ENCODE data around the gene BAG3.
"Not testable (repeated sequence)": the region's sequence is repeated elsewhere in the genome, so short reads cannot be mapped to it uniquely, and the experiment has no call there.

Gene BAG3

DNA sequence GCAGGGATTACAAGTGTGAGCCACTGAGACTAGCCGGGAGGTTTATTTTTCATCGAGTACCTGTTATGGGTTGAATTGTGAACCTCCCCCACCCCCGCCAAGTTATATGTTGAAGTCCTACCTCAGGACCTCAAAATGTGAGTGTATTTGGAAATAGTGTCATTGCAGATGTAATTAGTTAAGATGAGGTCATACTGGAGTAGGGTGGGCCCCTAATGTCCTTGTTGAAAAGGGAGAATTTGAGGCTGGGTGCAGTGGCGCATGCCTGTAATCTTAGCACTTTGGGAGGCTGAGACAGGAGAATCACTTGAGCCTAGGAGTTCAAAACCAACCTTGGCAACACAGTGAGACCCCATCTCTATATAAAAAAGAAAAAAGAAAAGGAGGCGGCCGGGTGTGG lies 10.8 kb upstream of the BAG3 start:
- DNase-seq (ENCODE audit: low read depth in 1 of 2, low spot score in 1 of 2): no peak

- DNase-seq (ENCODE audit: low read depth in 1 of 2, low spot score in 1 of 2): no peak
Measured at GRCh38 chr10:119640875-119641526, 10.2 kb upstream of the BAG3 start.

DNA sequence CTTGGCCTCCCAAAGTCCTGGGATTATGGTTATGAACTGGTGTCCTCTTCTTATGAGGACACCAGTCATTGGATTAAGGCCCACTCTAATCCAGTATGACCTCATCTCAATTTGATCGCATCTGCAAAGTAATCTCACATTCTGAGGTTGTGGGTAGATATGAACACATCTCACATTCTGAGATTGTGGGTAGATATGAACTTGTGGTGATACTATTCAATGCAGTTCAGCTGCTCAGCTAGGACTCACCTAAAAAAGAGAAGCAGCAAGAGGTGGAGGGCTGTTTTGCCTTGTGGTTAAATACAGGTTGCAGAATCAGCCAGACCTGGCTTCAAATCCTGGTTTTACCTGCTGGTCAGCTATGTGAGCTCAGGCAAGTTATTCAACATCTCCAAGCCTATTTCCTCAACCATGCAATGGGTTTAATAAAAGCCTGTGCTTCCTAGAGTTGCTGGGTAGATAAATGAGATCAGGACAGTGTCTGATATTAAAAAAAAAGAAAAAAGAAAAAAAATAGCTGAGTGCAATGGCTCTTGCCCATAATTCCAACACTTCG lies 8.5 kb upstream of the BAG3 start:
- no peak for DNase-seq (ENCODE audit: low read depth in 1 of 2, low spot score in 1 of 2)

- no peak for DNase-seq (ENCODE audit: low read depth in 1 of 2, low spot score in 1 of 2)
Measured at GRCh38 chr10:119643306-119644204, 7.6 kb upstream of the BAG3 start.

GRCh38 chr10:119644205-119644814 lies 6.9 kb upstream of the BAG3 start:
- no peak for DNase-seq (ENCODE audit: low read depth in 1 of 2, low spot score in 1 of 2)

DNA sequence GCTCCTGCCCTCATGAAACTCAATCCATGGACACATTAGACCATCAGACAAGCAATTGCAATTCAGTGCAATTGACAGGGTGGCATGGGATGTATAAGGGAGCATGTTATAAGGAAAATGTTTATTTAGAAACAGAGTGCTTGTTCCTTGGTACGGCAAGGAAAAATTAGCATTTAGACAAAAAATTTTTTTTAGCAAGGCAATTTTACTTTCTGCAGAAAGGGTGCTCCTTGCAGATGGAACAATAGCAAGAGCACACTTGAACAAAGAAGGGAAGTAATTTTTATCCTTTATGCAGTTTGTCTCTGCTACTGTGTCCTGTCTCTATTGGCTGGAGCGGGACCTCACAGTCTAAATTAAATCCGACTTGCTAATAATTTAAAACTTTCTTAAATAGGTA lies 6.2 kb upstream of the BAG3 start:
- no peak for DNase-seq (ENCODE audit: low read depth in 1 of 2, low spot score in 1 of 2)

DNA sequence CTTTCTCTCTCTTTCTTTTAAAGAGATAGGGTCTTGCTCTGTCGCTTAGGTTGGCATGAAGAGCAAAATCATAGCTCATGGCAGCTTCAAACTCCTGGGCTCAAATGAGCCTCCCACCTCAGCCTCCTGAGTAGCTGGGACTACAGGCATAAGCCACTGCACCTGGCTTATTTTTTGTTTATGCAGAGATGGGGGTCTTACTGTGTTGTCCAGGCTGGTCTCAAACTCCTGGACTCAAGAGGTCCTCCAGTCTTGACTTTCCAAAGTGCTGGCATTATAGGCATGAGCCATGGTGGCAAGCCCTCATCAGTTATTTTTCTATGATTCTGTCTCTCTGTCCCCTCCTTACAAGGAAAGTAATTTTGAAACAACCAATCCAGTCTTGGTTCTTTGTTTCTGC lies 1.1 kb upstream of the BAG3 start:
- no peak for DNase-seq (ENCODE audit: low read depth in 1 of 2, low spot score in 1 of 2)

DNA sequence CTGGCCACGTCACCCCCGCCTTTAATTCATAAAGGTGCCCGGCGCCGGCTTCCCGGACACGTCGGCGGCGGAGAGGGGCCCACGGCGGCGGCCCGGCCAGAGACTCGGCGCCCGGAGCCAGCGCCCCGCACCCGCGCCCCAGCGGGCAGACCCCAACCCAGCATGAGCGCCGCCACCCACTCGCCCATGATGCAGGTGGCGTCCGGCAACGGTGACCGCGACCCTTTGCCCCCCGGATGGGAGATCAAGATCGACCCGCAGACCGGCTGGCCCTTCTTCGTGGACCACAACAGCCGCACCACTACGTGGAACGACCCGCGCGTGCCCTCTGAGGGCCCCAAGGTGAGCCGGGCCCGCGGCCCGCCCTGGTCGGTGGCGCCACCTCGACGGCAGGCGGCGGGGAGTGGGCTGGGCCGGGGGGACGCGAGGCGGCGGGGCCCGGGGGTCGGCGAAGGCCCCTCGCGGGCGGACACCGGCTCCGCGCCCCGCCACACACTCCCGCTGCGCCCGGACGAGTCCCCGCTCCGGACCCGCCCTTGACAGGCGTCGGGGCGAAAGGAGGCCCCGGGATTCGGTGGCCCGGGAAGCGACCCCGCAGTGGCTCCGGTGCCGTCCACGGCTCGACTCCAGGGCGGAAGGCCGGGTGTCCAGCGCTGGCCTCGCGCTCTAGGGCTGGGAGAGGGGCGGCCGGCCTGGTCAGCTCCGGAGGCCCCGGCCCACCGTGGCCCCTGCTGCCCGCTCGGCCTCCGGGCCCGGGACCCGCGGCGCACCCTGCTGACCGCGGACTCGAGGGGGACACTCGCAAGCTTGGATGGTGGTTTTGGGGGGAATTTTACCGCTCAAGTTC lies 557 bp downstream of the BAG3 start:
- no peak for DNase-seq (ENCODE audit: low read depth in 1 of 2, low spot score in 1 of 2)

- DNase-seq (ENCODE audit: low read depth in 1 of 2, low spot score in 1 of 2): no peak
Measured at GRCh38 chr10:119652361-119652730, 1.2 kb downstream of the BAG3 start.

DNA sequence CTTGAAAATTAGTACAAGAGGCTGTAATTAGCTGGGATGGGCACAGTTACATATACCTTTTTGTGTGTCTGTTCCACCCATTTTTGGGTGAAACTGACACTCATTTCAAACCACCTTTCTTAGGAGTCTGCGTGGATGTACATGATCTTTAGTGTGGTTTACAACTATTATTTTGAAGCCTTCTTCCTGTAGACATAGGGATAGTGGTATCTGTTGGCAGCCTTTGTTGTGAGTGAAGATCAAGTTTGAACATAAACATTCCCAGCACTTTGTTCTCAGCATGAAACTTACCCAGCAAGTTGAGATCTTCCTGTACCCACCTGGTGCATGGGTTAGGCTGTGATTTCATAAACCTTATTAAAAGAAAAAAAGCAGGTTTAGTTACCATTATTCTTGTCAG lies 2.0 kb downstream of the BAG3 start:
- DNase-seq (ENCODE audit: low read depth in 1 of 2, low spot score in 1 of 2): no peak

DNA sequence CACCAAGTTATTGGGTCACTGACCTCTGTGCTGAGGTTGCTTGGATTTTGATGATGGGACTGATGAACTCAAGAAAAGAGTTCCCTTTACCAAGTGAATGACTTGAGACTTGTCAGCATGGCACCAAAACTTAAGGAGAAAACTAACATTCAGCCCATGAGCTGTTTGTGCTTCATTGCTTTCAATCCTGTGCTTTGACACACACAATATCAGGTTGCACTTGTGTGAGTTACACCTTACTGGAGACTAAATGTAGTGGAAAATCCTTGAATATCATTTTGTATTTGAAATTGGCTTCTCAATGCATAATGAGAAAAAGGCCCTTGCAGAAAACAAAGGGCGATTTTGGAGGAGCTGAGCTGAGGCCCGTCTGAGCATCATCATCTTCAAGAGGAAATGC lies 2.7 kb downstream of the BAG3 start:
- no peak for DNase-seq (ENCODE audit: low read depth in 1 of 2, low spot score in 1 of 2)

- no peak for DNase-seq (ENCODE audit: low read depth in 1 of 2, low spot score in 1 of 2)
Measured at GRCh38 chr10:119654540-119654939, 3.4 kb downstream of the BAG3 start.

- DNase-seq (ENCODE audit: low read depth in 1 of 2, low spot score in 1 of 2): peak; percentile 13 to 22
Measured at GRCh38 chr10:119655566-119656001, 4.4 kb downstream of the BAG3 start.

DNA sequence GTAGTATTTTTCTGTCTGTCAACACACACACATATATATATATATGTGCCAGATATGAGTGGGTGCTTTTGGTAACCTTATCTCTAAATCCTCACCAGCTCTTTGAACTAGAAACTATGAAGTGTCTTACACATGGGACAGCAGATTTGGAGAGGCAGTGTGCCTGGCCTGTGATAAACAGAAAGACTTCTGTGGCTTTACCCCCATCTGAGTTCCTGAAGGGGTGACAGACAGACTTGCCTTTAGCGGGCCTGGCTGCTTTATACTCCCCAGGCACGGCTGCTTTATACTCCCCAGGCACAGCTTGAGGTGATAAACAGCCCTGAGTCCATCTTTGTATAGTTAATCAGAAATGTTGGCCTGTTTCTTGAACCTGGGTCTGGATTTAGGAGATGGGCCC lies 5.6 kb downstream of the BAG3 start:
- no peak for DNase-seq (ENCODE audit: low read depth in 1 of 2, low spot score in 1 of 2)

GRCh38 chr10:119657725-119658124 lies 6.5 kb downstream of the BAG3 start:
- no peak for DNase-seq (ENCODE audit: low read depth in 1 of 2, low spot score in 1 of 2)

- no peak for DNase-seq (ENCODE audit: low read depth in 1 of 2, low spot score in 1 of 2)
Measured at GRCh38 chr10:119658274-119658673, 7.1 kb downstream of the BAG3 start.

- no peak for DNase-seq (ENCODE audit: low read depth in 1 of 2, low spot score in 1 of 2)
Measured at GRCh38 chr10:119659951-119660350, 8.8 kb downstream of the BAG3 start.

DNA sequence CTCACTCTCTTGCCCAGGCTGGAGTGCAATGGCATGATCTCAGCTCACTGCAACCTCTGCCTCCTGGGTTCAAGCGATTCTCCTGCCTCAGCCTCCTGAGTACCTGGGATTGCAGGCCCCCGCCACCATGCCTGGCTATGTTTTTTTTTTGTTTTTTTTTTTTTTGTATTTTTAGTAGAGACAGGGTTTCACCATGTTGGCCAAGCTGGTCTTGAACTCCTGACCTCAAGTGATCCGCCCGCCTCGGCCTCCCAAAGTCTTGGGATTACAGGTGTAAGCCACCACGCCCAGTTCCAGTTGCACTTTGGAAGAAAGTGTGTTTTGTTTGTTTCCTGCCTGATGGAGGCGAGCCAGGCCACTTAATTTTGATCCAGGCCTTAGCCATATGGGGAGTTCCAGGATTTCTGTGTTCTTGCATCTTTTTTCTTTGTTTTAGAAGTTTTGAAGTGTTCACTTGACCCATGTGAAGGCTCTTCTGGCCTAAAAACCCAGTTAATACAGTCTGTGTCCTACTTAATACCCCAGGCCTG lies 11.0 kb downstream of the BAG3 start:
- DNase-seq (ENCODE audit: low read depth in 1 of 2, low spot score in 1 of 2): not testable (repeated sequence)

- DNase-seq (ENCODE audit: low read depth in 1 of 2, low spot score in 1 of 2): no peak
Measured at GRCh38 chr10:119663866-119664698, 12.9 kb downstream of the BAG3 start.

All from stimulated activated CD4-positive, alpha-beta T cell treated with anti-CD3 and anti-CD28 coated beads, Interleukin-15, amount 100 ng/mL, for 1 hour (primary cell).